ENCODE data around the gene TLR6. TPM values are rescaled to one million over a fixed set of nuclear protein-coding genes. Genes with fewer than 3 reads are reported as not detected.

Gene TLR6
- total and polyA plus RNA-seq, 10 of the 15 experiments (the other 5 are each of a cell fraction or from before 2014, with no cell fraction given), result 1.1 to 49.4 (median 12.5) TPM

DNA sequence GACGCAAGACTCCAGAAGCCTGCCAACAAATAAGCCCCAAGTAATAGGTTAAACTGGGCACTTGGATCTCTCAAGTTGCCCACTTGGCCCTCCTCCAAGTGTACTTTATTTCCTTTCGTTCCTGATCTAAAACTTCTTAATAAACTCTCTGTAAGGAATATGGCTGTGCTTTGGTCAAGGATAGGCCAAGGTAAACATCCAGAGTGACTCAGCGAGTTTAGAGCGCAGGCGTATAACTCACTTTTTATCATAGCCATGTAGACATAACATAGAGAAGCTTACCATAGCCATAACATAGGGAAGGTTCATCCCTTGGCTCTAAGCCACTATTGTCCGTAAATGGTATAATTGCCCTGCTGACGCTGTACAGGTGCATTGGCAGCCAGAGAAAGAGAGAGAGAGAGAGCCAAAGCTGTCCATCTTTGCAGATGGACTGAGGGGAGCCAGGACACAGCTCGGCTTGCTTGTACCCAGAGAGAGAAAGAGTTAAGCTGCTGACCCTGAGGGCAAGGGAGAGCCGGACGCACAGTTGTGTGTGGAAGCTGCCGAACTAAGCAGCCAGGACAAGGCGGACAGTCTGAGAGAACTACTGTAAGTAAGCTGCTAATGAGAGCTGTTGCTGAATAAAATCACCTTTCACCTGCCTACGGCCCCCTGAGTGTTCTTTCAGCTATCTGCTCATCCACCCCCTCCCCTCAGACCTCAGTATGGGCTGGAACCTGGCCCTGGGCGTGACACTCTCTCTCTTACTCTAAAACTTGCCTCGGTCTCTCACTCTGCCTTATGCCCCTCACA is 53.9 kb downstream of the TLR6 start (continued):
- TF ChIP-seq, protein P1, sequence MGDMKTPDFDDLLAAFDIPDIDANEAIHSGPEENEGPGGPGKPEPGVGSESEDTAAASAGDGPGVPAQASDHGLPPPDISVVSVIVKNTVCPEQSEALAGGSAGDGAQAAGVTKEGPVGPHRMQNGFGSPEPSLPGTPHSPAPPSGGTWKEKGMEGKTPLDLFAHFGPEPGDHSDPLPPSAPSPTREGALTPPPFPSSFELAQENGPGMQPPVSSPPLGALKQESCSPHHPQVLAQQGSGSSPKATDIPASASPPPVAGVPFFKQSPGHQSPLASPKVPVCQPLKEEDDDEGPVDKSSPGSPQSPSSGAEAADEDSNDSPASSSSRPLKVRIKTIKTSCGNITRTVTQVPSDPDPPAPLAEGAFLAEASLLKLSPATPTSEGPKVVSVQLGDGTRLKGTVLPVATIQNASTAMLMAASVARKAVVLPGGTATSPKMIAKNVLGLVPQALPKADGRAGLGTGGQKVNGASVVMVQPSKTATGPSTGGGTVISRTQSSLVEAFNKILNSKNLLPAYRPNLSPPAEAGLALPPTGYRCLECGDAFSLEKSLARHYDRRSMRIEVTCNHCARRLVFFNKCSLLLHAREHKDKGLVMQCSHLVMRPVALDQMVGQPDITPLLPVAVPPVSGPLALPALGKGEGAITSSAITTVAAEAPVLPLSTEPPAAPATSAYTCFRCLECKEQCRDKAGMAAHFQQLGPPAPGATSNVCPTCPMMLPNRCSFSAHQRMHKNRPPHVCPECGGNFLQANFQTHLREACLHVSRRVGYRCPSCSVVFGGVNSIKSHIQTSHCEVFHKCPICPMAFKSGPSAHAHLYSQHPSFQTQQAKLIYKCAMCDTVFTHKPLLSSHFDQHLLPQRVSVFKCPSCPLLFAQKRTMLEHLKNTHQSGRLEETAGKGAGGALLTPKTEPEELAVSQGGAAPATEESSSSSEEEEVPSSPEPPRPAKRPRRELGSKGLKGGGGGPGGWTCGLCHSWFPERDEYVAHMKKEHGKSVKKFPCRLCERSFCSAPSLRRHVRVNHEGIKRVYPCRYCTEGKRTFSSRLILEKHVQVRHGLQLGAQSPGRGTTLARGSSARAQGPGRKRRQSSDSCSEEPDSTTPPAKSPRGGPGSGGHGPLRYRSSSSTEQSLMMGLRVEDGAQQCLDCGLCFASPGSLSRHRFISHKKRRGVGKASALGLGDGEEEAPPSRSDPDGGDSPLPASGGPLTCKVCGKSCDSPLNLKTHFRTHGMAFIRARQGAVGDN (IDR thresholded peaks at IDR 0.05), result peak; percentile 61; the same call in 1 of the 2 replicates
- TF ChIP-seq RBBP5 (conservative IDR thresholded peaks at IDR 0.05) (no peak), NFYB (IDR thresholded peaks at IDR 0.05; ENCODE audit: insufficient read depth, low read depth, low read length) (no peak), MTA3 (IDR thresholded peaks at IDR 0.05; ENCODE audit: borderline replicate concordance, low read length) (no peak), NBN (IDR thresholded peaks at IDR 0.05) (no peak), BCL11A (IDR thresholded peaks at IDR 0.05; ENCODE audit: low read depth, low read length) (no peak), POLR2AphosphoS2 (IDR thresholded peaks at IDR 0.05; ENCODE audit: low read depth, low read length) (no peak), YY1 (IDR thresholded peaks at IDR 0.05; ENCODE audit: low read depth, low read length) (no peak), EED (IDR thresholded peaks at IDR 0.05; ENCODE audit: low read depth) (no peak), GATAD2B (conservative IDR thresholded peaks at IDR 0.05; ENCODE audit: low read depth) (no peak), YBX1 (IDR thresholded peaks at IDR 0.05) (no peak), SMAD1 (IDR thresholded peaks at IDR 0.05; ENCODE audit: low read depth, partially characterized antibody) (no peak)
- TF ChIP-seq, protein P2, sequence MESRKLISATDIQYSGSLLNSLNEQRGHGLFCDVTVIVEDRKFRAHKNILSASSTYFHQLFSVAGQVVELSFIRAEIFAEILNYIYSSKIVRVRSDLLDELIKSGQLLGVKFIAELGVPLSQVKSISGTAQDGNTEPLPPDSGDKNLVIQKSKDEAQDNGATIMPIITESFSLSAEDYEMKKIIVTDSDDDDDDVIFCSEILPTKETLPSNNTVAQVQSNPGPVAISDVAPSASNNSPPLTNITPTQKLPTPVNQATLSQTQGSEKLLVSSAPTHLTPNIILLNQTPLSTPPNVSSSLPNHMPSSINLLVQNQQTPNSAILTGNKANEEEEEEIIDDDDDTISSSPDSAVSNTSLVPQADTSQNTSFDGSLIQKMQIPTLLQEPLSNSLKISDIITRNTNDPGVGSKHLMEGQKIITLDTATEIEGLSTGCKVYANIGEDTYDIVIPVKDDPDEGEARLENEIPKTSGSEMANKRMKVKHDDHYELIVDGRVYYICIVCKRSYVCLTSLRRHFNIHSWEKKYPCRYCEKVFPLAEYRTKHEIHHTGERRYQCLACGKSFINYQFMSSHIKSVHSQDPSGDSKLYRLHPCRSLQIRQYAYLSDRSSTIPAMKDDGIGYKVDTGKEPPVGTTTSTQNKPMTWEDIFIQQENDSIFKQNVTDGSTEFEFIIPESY (IDR thresholded peaks at IDR 0.05), result peak; percentile 10; the same call in 1 of the 2 replicates
- TF ChIP-seq, protein P3, sequence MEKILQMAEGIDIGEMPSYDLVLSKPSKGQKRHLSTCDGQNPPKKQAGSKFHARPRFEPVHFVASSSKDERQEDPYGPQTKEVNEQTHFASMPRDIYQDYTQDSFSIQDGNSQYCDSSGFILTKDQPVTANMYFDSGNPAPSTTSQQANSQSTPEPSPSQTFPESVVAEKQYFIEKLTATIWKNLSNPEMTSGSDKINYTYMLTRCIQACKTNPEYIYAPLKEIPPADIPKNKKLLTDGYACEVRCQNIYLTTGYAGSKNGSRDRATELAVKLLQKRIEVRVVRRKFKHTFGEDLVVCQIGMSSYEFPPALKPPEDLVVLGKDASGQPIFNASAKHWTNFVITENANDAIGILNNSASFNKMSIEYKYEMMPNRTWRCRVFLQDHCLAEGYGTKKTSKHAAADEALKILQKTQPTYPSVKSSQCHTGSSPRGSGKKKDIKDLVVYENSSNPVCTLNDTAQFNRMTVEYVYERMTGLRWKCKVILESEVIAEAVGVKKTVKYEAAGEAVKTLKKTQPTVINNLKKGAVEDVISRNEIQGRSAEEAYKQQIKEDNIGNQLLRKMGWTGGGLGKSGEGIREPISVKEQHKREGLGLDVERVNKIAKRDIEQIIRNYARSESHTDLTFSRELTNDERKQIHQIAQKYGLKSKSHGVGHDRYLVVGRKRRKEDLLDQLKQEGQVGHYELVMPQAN (conservative IDR thresholded peaks at IDR 0.05), result no peak
- TF ChIP-seq, protein P4, sequence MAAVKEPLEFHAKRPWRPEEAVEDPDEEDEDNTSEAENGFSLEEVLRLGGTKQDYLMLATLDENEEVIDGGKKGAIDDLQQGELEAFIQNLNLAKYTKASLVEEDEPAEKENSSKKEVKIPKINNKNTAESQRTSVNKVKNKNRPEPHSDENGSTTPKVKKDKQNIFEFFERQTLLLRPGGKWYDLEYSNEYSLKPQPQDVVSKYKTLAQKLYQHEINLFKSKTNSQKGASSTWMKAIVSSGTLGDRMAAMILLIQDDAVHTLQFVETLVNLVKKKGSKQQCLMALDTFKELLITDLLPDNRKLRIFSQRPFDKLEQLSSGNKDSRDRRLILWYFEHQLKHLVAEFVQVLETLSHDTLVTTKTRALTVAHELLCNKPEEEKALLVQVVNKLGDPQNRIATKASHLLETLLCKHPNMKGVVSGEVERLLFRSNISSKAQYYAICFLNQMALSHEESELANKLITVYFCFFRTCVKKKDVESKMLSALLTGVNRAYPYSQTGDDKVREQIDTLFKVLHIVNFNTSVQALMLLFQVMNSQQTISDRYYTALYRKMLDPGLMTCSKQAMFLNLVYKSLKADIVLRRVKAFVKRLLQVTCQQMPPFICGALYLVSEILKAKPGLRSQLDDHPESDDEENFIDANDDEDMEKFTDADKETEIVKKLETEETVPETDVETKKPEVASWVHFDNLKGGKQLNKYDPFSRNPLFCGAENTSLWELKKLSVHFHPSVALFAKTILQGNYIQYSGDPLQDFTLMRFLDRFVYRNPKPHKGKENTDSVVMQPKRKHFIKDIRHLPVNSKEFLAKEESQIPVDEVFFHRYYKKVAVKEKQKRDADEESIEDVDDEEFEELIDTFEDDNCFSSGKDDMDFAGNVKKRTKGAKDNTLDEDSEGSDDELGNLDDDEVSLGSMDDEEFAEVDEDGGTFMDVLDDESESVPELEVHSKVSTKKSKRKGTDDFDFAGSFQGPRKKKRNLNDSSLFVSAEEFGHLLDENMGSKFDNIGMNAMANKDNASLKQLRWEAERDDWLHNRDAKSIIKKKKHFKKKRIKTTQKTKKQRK (IDR thresholded peaks at IDR 0.05; ENCODE audit: low read depth, low read length), result peak; percentile 40; the same call in 1 of the 2 replicates
